GM13977 (cell line): ENCODE measurements around the gene ATP13A3.
"Not testable (repeated sequence)": the region's sequence is repeated elsewhere in the genome, so short reads cannot be mapped to it uniquely, and the experiment has no call there.

Source experiments
- DNase-seq: peaks from one replicate; pipeline ENCODE4 v3.0.0; 2012; ENCODE audit warnings: low spot score
- CTCF ChIP-seq: IDR thresholded peaks from 2 replicates; pipeline ENCODE4 v1.5.1; 2012; ENCODE audit warnings: mild to moderate bottlenecking, control low read depth; ENCODE audit not compliant: insufficient read depth; ENCODE audit errors: extremely low read depth, missing control alignments
- in situ Hi-C: fragments of 300-500 bp; cut with MboI; formaldehyde crosslinking; loops from one replicate; pipeline ENCODE4 v1.12.0; 2022; ENCODE audit warnings: low sequenced_read_pairs, low pct_unique_long_range_greater_than_20kb, mixed read lengths, inconsistent platforms; ENCODE audit not compliant: unreplicated experiment

Gene ATP13A3

GRCh38 chr3:194486540-194487288, at the start of gene ATP13A3:
ATP13A3 (minus strand) TSS chr3:194487002; CDS start chr3:194462190, 24,812 bp downstream.
- in situ Hi-C loops = loop anchor here (10.0 kb wide), 1 partner anchor 98 kb away; no protein-coding TSS in a partner anchor
- peak; percentile 98 for DNase-seq
- no peak for TF ChIP-seq CTCF

GRCh38 chr3:194535199-194535598, 48.4 kb upstream of the ATP13A3 start:
- DNase-seq, in situ Hi-C loops: not testable (repeated sequence)

- no peak for TF ChIP-seq CTCF
- in situ Hi-C loops = no loop called here
- DNase-seq = no peak
Measured at GRCh38 chr3:194534243-194534642, 47.4 kb upstream of the ATP13A3 start.

- in situ Hi-C loops = no loop called here
- no peak for TF ChIP-seq CTCF
- no peak for DNase-seq
Measured at GRCh38 chr3:194532591-194532990, 45.8 kb upstream of the ATP13A3 start.

- no peak for TF ChIP-seq CTCF
- no peak for DNase-seq
- in situ Hi-C loops = no loop called here
Measured at GRCh38 chr3:194527726-194528125, 40.9 kb upstream of the ATP13A3 start.

- TF ChIP-seq CTCF = no peak
- in situ Hi-C loops = no loop called here
- no peak for DNase-seq
Measured at GRCh38 chr3:194526164-194526563, 39.4 kb upstream of the ATP13A3 start.

GRCh38 chr3:194522579-194523046, 35.8 kb upstream of the ATP13A3 start:
- DNase-seq = no peak
- no peak for TF ChIP-seq CTCF
- in situ Hi-C loops = no loop called here
